Right lobe of liver (tissue), 4 donors: Measurements from ENCODE around the gene COL28A1.

Experiments
- CTCF ChIP-seq, 4 donors: fragments of 200-600 bp in 3 of 4; fragments of 450-650 bp in 1 of 4; IDR thresholded peaks; one replicate each; pipeline versions ENCODE4 v1.5.1 to v1.8.0; 2016 to 2022; ENCODE audit warnings: antibody characterized with exemption in 4 of 4, mild to moderate bottlenecking in 2 of 4
- POLR2A ChIP-seq: fragments of 450-650 bp; IDR thresholded peaks from one replicate; pipeline ENCODE4 v1.6.1; 2017; ENCODE audit warnings: antibody characterized with exemption, mild to moderate bottlenecking
- donor health status: DM: no; HTN: no; CAD: no.
- donor health status: DM: no; HTN: no; CAD: no.
- donor health status: DM: no; HTN: yes; CAD: no.

GRCh38 chr7:7434329-7434728 lies 101.3 kb downstream of the COL28A1 start:
- TF ChIP-seq POLR2A (no peak), CTCF (IDR thresholded peaks at IDR 0.05) (no peak)
